Rectal smooth muscle tissue (tissue), 1 donor: ENCODE measurements around the gene ERFL.

Experiments
- H3K27ac ChIP-seq: one replicate; pipeline ENCODE4 v1.7.0; 2013; ENCODE audit warnings: low read depth, low read length, inconsistent platforms
- H3K27me3 ChIP-seq: one replicate; pipeline ENCODE4 v1.7.0; 2013; ENCODE audit warnings: low read length; ENCODE audit not compliant: control insufficient read depth, insufficient read depth
- H3K36me3 ChIP-seq: one replicate; pipeline ENCODE4 v1.7.0; 2013; ENCODE audit warnings: low read length; ENCODE audit not compliant: control insufficient read depth, insufficient read depth
- H3K4me1 ChIP-seq: one replicate; pipeline ENCODE4 v1.7.0; 2013; ENCODE audit warnings: low read length; ENCODE audit not compliant: control insufficient read depth, insufficient read depth
- H3K4me3 ChIP-seq: one replicate; pipeline ENCODE4 v1.7.0; 2013; ENCODE audit warnings: low read length
- H3K9ac ChIP-seq: one replicate; pipeline ENCODE4 v1.7.0; 2013; ENCODE audit warnings: low read length

ERFL gene

DNA sequence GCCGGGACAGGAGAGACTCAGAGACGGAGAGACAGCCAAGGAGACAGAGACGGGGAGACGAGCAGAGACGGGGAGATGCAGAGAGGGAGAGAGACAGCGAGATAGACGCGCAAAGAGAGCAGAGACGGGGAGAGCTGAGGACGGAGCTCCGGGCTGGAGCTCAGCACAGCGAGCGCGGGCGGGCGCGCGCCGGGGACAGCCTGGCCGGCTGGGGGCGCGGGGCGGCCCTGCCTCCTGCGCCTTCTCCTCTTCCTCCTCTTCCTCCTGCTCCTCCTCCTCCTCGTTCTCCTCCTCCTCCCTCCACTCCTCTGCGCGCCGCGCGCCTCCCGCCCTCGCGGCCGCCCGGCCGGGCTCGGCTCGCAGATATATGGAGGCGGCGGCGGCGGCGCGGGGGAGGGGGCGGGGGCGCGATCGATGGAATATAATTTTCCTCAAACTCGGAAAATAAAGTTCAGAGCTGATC lies at the start of gene ERFL:
ERFL (minus strand) TSS at position 229 of the 463 bp plus-strand sequence. CDS start 15,530 bp downstream, outside the sequence.
- Histone ChIP-seq H3K27ac (no peak within 1 kb of the TSS), H3K36me3 (no peaks in the 10 kb centered on the region), H3K4me1 (no peaks in the 10 kb centered on the region), H3K9ac (no peak within 1 kb of the TSS), H3K27me3 (peaks cover 37% of the 10 kb centered on the region), H3K4me3 (peak within 1 kb of the TSS; percentile 64)

DNA sequence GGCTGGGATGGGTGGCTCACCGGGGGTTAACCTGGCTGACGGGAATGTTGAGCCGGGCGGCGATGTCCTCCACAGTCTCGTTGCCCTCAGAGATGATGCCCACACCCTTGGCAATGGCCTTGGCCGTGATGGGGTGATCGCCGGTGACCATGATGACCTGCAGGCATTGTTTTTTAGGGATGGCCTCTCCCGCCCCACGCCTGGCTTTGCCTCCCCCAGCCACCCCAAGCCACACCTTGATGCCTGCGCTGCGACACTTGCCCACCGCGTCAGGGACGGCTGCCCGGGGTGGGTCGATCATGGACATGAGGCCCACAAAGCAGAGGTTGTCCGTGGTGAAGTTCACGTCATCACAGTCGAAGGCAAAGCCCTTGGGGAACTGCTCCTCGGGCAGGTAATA lies 49.7 kb upstream of the ERFL start:
- H3K27me3 ChIP-seq = no peaks in the 10 kb centered on the region
- H3K4me1 ChIP-seq = no peaks in the 10 kb centered on the region
- no peak overlapping the region for H3K27ac ChIP-seq
- no peak overlapping the region for H3K4me3 ChIP-seq
- no peak overlapping the region for H3K9ac ChIP-seq
- no peaks in the 10 kb centered on the region for H3K36me3 ChIP-seq

DNA sequence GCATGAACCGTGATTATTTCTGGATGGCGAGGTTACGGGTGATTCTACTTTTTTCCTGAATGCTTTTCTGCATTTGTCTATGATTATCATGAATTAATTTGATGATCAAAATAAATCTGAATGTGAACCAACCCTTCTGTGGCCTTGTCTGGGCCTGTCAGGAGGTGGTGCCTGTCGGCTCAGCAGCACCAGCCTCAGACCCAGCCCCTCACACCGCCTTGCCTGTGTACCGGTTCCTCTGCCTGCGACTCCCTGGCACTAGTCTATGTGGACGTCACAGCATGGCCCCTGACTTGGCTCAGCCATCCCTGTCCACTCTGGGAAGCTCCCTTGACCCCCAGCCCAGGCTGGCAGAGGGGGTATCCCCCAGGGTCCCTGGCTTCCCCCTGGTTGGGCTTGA lies 46.4 kb upstream of the ERFL start:
- Histone ChIP-seq H3K9ac (no peak overlapping the region), H3K36me3 (no peaks in the 10 kb centered on the region), H3K27ac (no peak overlapping the region)

DNA sequence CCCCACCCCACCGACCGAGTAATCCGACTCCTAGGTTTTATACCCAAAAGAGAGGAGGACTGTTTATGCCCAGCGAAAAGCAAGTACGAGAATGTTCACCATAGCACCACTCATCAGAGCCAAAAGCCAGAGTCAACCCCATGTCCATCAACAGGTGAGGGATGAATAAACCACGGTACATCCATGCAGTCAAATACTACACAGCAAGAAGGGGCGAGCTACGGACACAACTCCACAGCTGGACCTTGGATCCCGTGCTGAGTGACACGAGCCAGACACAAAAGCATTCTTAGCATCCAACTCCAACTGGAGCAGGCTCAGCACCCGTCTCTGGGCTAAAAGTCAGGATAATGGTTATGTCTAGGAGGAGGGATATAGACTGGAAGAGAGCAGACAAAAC lies 43.1 kb upstream of the ERFL start:
- Histone ChIP-seq H3K4me1 (no peaks in the 10 kb centered on the region), H3K4me3 (no peak overlapping the region), H3K36me3 (no peaks in the 10 kb centered on the region), H3K9ac (no peak overlapping the region), H3K27ac (no peak overlapping the region), H3K27me3 (no peaks in the 10 kb centered on the region)

More for the DNA sequence above, 46.4 kb upstream of the ERFL start:
- Histone ChIP-seq H3K4me1 (no peaks in the 10 kb centered on the region), H3K4me3 (no peak overlapping the region), H3K27me3 (no peaks in the 10 kb centered on the region)

DNA sequence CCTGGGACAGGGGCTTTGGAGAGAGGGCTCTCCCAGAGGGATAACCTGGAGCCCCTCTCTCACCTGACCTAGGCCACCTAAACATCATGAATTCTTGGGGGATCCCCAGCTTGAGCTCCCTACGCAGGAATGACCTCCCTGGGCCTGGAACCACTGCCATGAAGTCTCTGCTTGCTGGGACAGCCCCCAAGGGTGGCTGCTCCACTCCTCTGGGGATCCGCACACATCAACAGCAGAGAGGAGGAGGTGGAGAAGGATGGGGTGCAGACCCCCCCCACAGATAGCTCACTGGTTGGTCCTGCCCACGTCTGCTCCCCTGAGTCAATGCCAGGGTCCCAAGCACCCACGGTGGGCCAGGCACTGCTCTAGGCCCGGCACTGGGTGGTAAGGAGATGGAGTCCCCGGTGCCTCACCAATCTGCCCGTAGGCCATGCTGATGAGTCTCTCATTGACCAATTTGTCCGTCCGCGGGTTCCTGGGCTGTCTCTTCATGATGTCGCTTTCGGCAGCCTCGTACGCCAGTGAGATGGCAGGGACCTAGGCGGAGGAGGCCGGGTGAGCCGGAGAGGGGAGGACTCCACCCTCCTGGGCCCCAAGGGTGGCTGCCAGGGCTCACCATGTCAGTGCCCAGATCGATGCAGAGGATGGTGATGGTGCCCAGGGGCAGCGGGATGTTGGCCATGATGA lies 41.7 kb upstream of the ERFL start:
- Histone ChIP-seq H3K36me3 (no peaks in the 10 kb centered on the region), H3K4me3 (no peak overlapping the region), H3K27ac (no peak overlapping the region), H3K27me3 (no peaks in the 10 kb centered on the region), H3K9ac (no peak overlapping the region), H3K4me1 (no peaks in the 10 kb centered on the region)

DNA sequence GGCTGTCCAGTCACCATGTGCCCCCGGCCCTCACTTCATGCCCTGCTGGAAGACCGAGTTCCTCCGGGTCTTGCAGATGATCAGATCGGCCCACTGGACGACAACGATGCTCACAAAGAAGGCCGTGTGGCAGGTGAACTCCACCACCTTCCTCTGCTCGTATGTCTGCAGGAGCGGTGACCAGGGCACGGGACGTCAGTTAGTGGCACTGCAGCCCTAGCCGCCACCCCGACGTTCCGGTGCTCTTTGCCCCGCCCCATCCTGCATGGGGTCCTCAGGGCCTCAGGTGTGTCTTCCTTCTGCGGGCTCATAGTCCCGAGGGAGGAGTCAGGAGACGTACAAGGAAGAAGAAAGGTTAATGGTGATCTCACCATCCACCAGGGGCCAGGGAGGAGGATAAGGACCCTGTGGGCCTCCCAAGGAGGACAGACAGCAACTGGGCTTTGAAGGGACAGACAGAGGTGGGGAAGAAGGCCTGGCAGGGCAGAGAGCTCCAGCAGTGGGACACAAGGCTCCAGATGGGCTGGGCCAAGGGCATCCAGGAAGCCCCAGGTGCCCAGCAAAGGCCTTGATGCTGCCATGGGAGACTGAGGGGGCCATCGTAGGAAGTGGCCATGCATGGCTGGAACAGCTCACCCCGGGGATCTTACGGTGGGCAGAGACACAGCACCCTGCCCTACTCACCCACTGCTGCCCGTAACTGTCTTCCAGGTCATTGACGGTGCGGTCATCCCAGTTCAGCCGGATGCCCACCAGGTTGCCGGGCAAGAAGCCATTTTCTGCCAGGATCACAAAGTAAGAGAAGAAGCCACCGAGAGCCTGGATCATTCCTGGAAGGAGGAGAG lies 40.7 kb upstream of the ERFL start:
- no peak overlapping the region for H3K9ac ChIP-seq
- no peaks in the 10 kb centered on the region for H3K27me3 ChIP-seq
- no peak overlapping the region for H3K4me3 ChIP-seq
- no peaks in the 10 kb centered on the region for H3K36me3 ChIP-seq
- H3K27ac ChIP-seq = no peak overlapping the region
- H3K4me1 ChIP-seq = no peaks in the 10 kb centered on the region

DNA sequence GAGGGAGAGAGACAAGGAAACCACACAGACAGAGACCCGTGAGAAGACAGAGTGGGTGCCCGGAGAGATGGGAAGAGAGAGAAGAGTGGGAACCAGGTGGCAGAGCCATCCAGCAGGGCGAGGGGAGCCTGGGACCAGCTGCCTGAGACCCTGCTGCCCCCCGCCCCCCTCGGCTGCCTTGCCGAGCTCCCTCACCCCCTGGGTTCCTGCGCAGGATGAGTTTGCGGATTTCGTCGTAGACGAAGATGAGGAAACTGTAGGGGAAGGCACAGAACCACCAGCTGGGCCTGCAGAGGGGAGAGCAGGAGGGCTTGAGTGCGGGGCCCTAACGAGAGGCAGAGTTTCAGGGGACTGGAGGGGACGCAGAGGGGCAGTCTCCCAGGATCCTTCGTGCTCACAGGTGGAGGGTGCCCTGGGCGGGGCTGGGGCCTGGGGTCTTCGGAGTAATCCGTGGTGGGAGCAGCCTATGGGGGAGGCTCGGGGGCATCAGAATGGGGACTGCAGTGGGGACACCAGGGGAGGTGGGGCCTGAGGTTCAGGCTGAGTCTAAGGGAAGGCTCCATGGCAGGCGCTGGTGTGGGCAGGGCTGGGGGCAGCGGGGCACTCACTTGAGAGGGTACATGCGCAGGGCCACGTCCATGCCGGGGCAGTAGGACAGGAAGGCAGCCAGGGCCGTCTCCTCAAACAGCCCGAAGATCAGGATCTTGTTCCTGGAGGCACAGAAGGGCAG lies 39.0 kb upstream of the ERFL start:
- no peak overlapping the region for H3K27ac ChIP-seq
- no peaks in the 10 kb centered on the region for H3K4me1 ChIP-seq
- H3K36me3 ChIP-seq = no peaks in the 10 kb centered on the region
- no peak overlapping the region for H3K4me3 ChIP-seq
- H3K9ac ChIP-seq = no peak overlapping the region
- H3K27me3 ChIP-seq = peaks cover 4% of the 10 kb centered on the region

DNA sequence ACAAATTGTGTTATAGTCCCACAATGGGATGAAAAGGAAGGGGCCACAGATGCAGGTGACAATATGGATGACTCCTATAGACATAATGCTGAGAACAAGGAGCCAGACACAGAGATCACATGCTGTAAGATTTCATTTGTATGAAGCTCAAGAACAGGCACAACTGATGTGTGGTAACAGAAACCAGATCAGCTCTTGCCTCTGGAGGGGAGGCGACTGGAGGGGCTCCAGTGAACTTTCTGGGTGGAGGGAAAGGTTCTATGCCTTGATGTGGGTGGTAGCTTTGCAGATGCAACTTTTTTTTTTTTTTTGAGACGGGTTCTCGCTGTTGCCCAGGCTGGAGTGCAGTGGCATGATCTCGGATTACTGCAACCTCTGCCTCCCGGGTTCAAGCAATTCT lies 36.9 kb upstream of the ERFL start:
- Histone ChIP-seq H3K27me3 (peaks cover 4% of the 10 kb centered on the region), H3K4me3 (no peak overlapping the region), H3K27ac (no peak overlapping the region), H3K36me3 (no peaks in the 10 kb centered on the region), H3K4me1 (no peaks in the 10 kb centered on the region), H3K9ac (no peak overlapping the region)

DNA sequence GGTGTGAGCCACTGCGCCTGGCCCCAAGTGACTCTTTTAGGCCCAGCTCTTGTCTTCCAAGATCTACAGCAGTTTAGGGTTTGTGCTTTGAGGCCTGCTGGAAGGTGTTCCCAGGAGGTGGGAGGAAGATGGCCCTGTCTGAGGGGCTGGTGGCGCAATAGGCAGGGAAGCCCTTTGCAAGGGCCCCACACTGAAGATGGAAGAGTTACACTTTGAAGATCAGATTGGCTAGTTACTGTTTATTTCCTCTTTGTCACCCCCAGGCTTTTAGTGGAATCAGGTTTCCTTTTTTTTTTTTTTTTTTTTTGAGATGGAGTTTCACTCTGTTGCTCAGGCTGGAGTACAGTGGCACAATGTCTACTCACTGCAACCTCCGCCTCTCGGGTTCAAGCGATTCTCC lies 32.7 kb upstream of the ERFL start:
- H3K9ac ChIP-seq = no peak overlapping the region
- H3K4me3 ChIP-seq = no peak overlapping the region
- H3K36me3 ChIP-seq = peaks cover 2% of the 10 kb centered on the region
- peaks cover 4% of the 10 kb centered on the region for H3K27me3 ChIP-seq
- no peak overlapping the region for H3K27ac ChIP-seq
- peaks cover 2% of the 10 kb centered on the region for H3K4me1 ChIP-seq

DNA sequence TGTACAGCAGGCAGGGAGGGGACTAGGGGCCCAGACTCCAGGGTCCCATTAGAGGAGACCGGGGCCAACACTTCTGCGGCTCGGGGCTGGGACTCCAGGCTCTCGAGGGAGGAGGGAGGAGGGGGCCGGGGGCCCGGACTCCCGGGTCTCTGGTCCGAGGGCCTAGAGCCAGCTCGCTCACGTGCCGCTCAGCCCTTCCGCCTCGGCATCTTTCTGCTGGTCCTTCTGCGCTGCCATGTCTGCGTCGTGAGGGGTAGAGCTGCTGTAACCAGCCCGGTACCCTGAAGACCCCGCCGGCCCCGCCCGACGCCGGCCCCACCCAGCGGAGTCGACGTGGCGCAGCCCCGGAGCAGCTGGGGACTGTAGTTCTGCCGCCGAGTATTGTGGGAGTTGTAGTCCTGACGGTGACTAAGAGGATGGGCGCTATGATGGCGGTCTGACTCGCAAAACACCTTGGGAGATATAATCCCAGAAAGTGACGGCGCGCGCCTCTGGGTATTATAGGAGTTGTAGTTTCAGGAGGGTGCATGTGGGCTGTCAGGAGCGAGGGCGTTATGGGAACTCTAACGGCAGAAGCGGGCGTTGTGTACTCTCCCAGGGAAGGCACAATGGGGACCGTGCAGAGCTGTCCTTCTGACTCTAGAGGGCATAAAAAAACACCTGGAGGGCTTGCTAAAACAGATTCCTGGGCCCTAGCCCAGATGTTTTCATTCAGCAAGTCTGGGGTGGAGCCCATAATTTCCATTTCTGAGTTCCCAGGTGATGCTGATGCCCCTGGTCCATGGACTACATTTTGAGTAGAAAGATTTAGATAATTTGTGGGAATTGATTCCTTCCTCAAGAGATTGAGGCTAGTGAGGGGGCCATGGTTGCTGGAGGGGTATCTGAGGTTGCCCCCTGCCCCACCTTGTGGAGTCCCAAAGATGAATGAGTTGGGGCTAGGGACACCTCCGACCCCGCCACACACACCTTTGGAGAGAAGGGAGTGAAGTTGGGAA lies 31.1 kb upstream of the ERFL start, which contains the start of gene RABAC1:
RABAC1 (minus strand) TSS at position 266 of the 998 bp plus-strand sequence; CDS start at position 237, 29 bp downstream.
- Histone ChIP-seq H3K9ac (peak within 1 kb of the TSS; percentile 72), H3K27me3 (peaks cover 4% of the 10 kb centered on the region)

DNA sequence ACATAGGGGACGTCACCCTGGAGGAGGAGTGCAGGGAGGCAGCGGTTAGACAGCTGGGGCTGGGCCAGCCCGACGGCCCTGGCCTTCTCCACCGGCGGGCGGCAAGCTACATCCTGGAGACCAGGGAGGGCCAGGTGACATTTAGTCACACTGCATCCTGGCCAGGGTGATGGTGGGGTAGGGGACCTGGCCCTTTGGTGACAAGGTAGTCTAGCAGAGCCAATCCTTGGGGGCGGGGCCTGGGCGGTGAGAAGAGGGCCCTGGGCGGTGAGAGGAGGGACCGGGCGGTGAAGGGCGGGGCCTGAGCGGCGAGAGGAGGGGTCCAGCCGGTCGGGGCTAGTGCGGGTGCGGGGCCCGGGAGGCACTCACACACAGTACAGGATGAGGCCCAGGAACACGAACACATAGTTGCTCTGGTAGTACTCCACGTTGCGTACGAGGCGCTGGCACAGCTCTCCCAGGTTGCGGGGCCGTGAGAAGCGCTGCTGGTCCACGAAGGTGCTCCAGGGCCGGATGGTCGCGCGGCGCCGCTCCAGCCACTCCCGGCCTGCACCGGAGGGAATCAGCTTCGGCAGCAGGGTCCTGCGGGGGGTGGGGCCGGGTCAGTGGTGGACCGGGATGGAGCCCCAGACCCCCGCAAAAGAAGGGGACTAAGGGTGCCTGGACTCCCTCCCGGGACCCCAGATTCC lies 30.3 kb upstream of the ERFL start:
- H3K27ac ChIP-seq = peak overlapping the region; percentile 71
- H3K27me3 ChIP-seq = peaks cover 4% of the 10 kb centered on the region
- peak overlapping the region; percentile 87 for H3K4me3 ChIP-seq
- H3K9ac ChIP-seq = peak overlapping the region; percentile 72
- peaks cover 2% of the 10 kb centered on the region for H3K36me3 ChIP-seq
- peaks cover 2% of the 10 kb centered on the region for H3K4me1 ChIP-seq

More for the DNA sequence above, 31.1 kb upstream of the ERFL start, which contains the start of gene RABAC1:
- peaks cover 2% of the 10 kb centered on the region for H3K36me3 ChIP-seq
- peak within 1 kb of the TSS; percentile 87 for H3K4me3 ChIP-seq
- peaks cover 2% of the 10 kb centered on the region for H3K4me1 ChIP-seq
- H3K27ac ChIP-seq = peak within 1 kb of the TSS; percentile 71
